GM18873 (cell line): ENCODE measurements around the gene TSEN15.
"Not testable (repeated sequence)": the region's sequence is repeated elsewhere in the genome, so short reads cannot be mapped to it uniquely, and the experiment has no call there.

ENCODE experiments used
- ATAC-seq: cut with Tn5 transposase; IDR thresholded peaks from one replicate; pipeline ENCODE4 v1.9.1; 2021; ENCODE audit warnings: mild to moderate bottlenecking, moderate library complexity, moderate number of reproducible peaks; ENCODE audit not compliant: unreplicated experiment, low FRiP score

The TSEN15 gene

DNA sequence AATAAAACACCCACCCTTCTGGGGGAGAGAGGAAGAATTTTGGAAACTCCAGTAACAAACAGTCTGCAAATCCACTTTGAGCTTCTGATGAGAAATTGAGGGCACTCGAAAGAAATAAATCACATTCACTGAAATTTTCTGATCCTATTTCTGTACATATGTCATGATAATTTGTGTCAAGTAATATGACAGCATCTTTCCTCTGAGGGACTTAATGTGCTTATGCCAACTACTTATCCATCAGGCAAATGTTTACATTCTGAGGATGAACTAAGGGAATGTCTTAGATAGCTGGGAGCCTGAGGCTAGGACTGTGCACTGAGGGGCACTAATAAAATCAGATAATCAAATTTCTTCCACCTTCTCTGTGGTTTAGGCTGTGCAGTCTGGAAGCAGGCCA, 44.5 kb downstream of the TSEN15 start:
- ATAC-seq: no peak

DNA sequence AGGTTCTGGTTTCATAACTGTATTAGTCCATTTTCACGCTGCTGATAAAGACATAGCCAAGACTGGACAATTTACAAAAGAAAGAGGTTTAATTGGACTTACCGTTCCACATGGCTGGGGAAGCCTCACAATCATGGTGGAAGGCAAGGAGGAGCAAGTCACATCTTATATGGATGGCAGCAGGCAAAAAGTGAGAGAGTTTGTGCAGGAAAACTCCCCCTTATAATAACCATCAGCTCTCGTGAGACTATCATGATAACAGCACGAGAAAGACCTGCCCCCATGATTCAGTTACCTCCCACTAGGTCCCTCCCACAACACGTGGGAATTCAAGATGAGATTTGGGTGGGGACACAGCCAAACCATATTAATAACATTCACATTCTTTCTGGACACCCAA, 45.0 kb downstream of the TSEN15 start:
- not testable (repeated sequence) for ATAC-seq

DNA sequence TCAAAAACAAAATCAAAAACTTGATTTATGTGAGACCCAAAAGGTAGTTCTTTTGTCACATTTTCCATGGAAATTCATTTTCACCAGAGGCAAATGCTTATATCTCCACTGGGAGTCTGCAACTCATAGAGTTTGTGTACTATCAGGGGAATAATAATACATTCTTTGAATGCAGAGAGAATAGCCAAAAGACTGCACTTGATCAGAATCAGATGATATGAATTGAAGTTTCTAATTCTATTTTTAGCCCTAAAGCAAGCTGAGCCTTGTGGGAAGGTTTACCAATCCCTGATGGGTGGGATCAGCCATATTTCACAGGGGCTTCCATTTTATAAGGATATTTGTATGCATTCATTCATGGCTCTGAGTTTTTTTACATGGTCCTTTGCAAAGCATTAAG, 49.6 kb downstream of the TSEN15 start:
- no peak for ATAC-seq

- ATAC-seq: no peak
Measured at GRCh38 chr1:184101571-184101970, 50.0 kb downstream of the TSEN15 start.

DNA sequence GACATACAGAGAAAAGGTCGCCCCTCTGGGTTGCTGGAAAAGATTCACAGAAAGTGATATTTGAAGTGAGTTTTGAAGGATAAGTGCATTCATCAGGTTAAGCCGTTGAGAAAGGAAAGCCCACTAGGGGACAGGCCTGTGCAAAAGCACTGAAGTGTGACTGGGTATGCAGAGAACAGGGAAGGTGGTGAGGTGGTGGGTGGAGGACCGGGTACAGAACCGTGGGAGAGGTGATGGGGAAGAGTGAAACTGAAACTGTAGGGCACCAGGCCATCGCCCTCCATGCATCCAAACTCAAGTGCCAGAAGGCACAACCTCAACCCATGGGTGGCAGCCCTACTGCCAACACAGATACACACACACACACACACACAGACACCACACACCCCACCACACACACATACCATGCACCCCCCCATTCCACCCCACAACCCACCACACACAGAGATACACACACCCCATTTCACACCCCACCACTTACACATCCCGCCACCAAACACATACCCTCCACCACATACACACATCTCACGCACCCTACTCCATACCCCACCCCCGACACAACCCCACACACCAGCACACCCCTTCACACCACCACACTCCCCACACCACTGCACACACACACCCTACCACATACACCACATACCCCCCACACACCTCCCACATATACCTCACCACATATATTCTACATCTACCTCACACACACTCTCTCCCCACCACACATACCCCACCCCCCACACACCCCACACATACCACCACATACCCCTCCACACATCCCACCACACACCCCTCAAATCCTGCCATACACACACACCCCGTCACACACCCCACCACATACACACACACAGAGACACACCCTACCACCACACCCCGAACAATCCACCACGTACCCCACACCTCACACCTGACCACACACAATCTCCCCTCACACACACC, 59.0 kb downstream of the TSEN15 start:
- ATAC-seq: no peak

- no peak for ATAC-seq
Measured at GRCh38 chr1:184112176-184112948, 60.8 kb downstream of the TSEN15 start.

- no peak for ATAC-seq
Measured at GRCh38 chr1:184113251-184113650, 61.7 kb downstream of the TSEN15 start.

DNA sequence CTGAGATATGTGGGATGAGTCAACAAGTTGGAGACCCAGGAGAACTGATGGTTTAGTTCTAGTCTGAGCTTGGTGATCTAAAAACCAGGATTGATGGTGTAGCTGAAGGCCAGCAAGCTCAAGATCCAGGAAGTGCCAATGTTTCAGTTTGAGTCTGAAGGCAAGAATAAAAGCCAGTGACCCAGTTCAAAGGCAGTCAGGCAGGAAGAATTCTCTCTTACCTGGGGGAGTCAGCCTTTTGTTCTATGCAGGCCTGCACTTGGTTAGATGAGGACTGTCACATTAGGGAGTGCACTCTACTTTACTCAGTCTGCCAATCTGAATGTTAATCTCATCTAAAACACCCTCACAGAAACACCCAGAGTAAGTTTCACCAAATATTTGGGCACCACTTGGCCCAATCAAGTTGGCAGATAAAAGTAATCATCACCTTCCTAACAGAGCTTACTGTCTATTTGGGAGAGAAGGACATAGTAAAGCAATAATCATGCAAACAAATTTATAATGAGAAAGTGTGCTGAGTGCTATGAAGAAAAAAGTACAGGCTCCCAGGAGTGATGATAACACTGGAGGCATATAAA, 63.4 kb downstream of the TSEN15 start:
- no peak for ATAC-seq

DNA sequence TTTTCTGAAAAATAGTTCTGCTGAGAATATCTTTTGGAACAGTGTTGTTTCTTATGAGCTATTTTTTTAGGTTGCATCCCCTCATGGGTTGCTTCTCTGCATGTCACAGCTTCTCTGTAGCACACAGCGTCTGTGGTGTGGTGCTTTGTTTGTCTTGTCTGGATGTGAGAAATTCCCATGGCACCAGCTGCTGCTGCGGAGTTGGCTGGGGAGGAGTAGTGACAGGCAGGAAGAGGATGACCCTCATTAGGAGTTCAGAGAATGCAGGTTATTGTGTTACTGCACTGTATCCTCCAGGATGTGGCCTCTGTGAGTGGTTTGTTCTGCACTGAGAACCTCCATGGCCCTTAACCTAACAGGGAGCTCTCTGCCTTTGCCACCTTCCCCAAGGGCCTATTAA, 64.8 kb downstream of the TSEN15 start:
- ATAC-seq: no peak

DNA sequence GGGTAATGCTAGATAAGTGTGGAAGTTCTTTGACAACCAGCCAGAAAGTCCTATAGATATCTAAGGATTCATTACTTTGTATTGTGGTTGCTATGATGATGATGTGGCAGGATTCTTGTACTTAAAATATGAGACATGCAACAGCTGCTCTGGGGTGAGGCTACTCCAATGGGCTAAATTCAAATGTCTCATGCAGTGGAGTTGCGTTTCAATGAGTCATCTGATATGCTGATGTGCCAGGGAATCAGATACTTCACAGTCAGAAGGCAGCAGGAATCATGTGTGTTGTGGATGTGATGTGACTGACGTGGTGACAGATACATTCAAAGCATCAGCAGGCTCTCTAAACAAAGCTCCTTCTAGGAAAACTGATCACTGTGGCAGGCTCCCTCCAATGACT, 66.5 kb downstream of the TSEN15 start:
- no peak for ATAC-seq
